ENCODE results near the gene STK32B. TPM values are rescaled to one million over a fixed set of nuclear protein-coding genes. Genes with fewer than 3 reads are reported as not detected.

The STK32B gene
- total and polyA plus RNA-seq, 2 of the 8 experiments (the other 6 are each of a cell fraction or from before 2014, with no cell fraction given), result 2.3 to 2.5 TPM

DNA sequence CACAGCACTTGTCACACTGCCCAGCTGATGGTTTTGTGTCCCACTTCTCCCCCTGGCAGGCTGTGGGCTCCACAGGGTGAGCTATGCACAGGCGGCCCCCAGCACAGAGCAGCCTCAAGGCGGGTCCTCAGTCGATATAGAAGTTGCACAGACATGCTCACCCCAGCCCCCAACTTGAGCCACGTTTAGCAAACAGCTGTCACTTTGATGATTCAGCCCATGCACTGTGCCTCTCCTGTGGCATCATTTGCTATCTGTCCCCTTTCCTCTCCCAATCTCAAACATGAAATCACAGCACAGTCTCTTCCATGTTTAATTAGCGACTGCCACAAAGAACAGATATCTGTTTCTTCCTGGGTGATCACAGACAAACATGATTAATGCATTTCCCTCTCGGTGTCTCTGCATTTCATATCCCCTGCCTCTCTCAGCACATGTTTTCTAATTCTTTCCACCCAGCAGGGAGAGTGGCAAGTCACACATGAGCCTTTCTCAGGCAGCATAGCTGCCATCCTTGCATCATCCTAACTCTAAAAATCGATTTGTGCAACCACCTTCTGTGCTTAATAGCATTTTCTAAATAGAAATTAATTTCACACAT, 452.2 kb downstream of the STK32B start:
- Histone ChIP-seq H4K5ac (ENCODE audit: insufficient read length, low read depth, low read length) (no peak overlapping the region), H3K27ac (ENCODE audit: low read depth, low read length) (no peak overlapping the region), H2BK5ac (ENCODE audit: low read depth, low read length) (no peak overlapping the region), H2AFZ (ENCODE audit: low read length) (no peak overlapping the region), H3K56ac (replicated peaks; ENCODE audit: insufficient read length, low read depth, low read length) (no peak overlapping the region), H2BK120ac (replicated peaks; ENCODE audit: low read depth, low read length) (no peak overlapping the region), H3K23me2 (ENCODE audit: low read depth, low read length) (no peaks in the 10 kb centered on the region), H4K8ac (ENCODE audit: extremely low read depth, insufficient read depth, low read length) (no peak overlapping the region), H3K4ac (replicated peaks; ENCODE audit: insufficient read length, low read depth, low read length) (no peak overlapping the region), H2BK15ac (ENCODE audit: low read length) (no peak overlapping the region), H3K27me3 (replicated peaks in 1 of 4; ENCODE audit: control insufficient read depth in 3 of 4, extremely low read depth in 1 of 4, insufficient read depth in 3 of 4, low read length in 3 of 4) (no peaks in the 10 kb centered on the region), H3K36me3 (ENCODE audit: control insufficient read depth in 2 of 4, insufficient read depth in 4 of 4, low read length in 3 of 4) (no peaks in the 10 kb centered on the region), H3K14ac (ENCODE audit: insufficient read length) (no peak overlapping the region), H3K18ac (ENCODE audit: extremely low read depth, low read length) (no peak overlapping the region), H3K9me3 (ENCODE audit: insufficient read depth in 2 of 2, low read depth in 1 of 2, low read length in 1 of 2) (no peaks in the 10 kb centered on the region), H3K23ac (ENCODE audit: insufficient read length) (no peak overlapping the region), H3K79me1 (ENCODE audit: low read depth, low read length) (no peaks in the 10 kb centered on the region), H2BK12ac (ENCODE audit: low read depth, low read length) (no peak overlapping the region), H3K9ac (replicated peaks in 1 of 4; ENCODE audit: extremely low read depth in 1 of 4, low read depth in 3 of 4, low read length in 3 of 4) (no peak overlapping the region), H2BK20ac (ENCODE audit: low read length) (no peak overlapping the region), H3K4me1 (replicated peaks in 1 of 4; ENCODE audit: control insufficient read depth in 3 of 4, insufficient read depth in 4 of 4, low read length in 3 of 4) (no peaks in the 10 kb centered on the region), H2AK5ac (ENCODE audit: low read depth, low read length) (no peak overlapping the region), H4K20me1 (replicated peaks in 1 of 2; ENCODE audit: control insufficient read depth in 1 of 2, insufficient read depth in 2 of 2, low read length in 2 of 2) (no peaks in the 10 kb centered on the region), H3K4me3 (ENCODE audit: extremely low read depth in 1 of 4, insufficient read depth in 2 of 4, low read depth in 3 of 4, low read length in 4 of 4) (no peak overlapping the region), H4K91ac (replicated peaks; ENCODE audit: insufficient read length, low read length) (no peak overlapping the region), H3K79me2 (ENCODE audit: control insufficient read depth in 1 of 2, insufficient read depth in 2 of 2, low read length in 2 of 2) (no peaks in the 10 kb centered on the region), H3K4me2 (ENCODE audit: insufficient read depth in 1 of 2, low read depth in 2 of 2, low read length in 2 of 2) (no peak overlapping the region)
- no peak for FAIRE-seq
- WGBS, 2 experiments (ENCODE audit: extremely low coverage in 1 of 2, insufficient coverage in 1 of 2, insufficient read length in 1 of 2, insufficient replicate concordance in 2 of 2, low coverage in 1 of 2, low lambda C conversion rate in 2 of 2, missing lambda C conversion rate in 1 of 2), result 86% methylated on average over 7 of the region's 7 CpGs; no CpG with 5 or more reads in 1 of the 2 experiments
- POLR2A ChIA-PET (ENCODE audit: partially characterized antibody), result no interaction called here
- DNase-seq (ENCODE audit: low read depth in 1 of 2, low spot score in 2 of 2), result no peak
- CTCF ChIA-PET (ENCODE audit: partially characterized antibody), result no interaction called here
- TF ChIP-seq CREB1 (IDR thresholded peaks at IDR 0.05) (no peak), MAFK (IDR thresholded peaks at IDR 0.05; ENCODE audit: low read depth, low read length) (no peak), RAD21 (IDR thresholded peaks at IDR 0.05 in 1 of 2, conservative IDR thresholded peaks at IDR 0.05 in 1 of 2; ENCODE audit: low read depth in 2 of 2, low read length in 2 of 2) (no peak), CEBPB (IDR thresholded peaks at IDR 0.05; ENCODE audit: low read depth, low read length) (no peak), CHD1 (IDR thresholded peaks at IDR 0.05; ENCODE audit: low read depth, low read length) (no peak), EZH2 (IDR thresholded peaks at IDR 0.05; ENCODE audit: low read depth, low read length, severe bottlenecking) (no peak), POLR2AphosphoS5 (IDR thresholded peaks at IDR 0.05; ENCODE audit: low read depth, low read length) (no peak), CTBP2 (IDR thresholded peaks at IDR 0.05; ENCODE audit: borderline replicate concordance, insufficient read depth, insufficient read length, low read length) (no peak), SP1 (IDR thresholded peaks at IDR 0.05; ENCODE audit: low read depth, low read length) (no peak), NANOG (IDR thresholded peaks at IDR 0.05; ENCODE audit: insufficient read depth, low read depth, low read length, poor library complexity, severe bottlenecking) (no peak)
- TF ChIP-seq, protein P1, sequence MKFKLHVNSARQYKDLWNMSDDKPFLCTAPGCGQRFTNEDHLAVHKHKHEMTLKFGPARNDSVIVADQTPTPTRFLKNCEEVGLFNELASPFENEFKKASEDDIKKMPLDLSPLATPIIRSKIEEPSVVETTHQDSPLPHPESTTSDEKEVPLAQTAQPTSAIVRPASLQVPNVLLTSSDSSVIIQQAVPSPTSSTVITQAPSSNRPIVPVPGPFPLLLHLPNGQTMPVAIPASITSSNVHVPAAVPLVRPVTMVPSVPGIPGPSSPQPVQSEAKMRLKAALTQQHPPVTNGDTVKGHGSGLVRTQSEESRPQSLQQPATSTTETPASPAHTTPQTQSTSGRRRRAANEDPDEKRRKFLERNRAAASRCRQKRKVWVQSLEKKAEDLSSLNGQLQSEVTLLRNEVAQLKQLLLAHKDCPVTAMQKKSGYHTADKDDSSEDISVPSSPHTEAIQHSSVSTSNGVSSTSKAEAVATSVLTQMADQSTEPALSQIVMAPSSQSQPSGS (IDR thresholded peaks at IDR 0.05; ENCODE audit: low read length), result no peak
- TF ChIP-seq, protein P2, sequence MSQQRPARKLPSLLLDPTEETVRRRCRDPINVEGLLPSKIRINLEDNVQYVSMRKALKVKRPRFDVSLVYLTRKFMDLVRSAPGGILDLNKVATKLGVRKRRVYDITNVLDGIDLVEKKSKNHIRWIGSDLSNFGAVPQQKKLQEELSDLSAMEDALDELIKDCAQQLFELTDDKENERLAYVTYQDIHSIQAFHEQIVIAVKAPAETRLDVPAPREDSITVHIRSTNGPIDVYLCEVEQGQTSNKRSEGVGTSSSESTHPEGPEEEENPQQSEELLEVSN (IDR thresholded peaks at IDR 0.05), result no peak

All from H1 (cell line).